ENCODE measurements around the gene KRT8.

GRCh38 chr12:52872644-52873389 is 32.1 kb downstream of the KRT8 start:
- TF ChIP-seq, protein P1, sequence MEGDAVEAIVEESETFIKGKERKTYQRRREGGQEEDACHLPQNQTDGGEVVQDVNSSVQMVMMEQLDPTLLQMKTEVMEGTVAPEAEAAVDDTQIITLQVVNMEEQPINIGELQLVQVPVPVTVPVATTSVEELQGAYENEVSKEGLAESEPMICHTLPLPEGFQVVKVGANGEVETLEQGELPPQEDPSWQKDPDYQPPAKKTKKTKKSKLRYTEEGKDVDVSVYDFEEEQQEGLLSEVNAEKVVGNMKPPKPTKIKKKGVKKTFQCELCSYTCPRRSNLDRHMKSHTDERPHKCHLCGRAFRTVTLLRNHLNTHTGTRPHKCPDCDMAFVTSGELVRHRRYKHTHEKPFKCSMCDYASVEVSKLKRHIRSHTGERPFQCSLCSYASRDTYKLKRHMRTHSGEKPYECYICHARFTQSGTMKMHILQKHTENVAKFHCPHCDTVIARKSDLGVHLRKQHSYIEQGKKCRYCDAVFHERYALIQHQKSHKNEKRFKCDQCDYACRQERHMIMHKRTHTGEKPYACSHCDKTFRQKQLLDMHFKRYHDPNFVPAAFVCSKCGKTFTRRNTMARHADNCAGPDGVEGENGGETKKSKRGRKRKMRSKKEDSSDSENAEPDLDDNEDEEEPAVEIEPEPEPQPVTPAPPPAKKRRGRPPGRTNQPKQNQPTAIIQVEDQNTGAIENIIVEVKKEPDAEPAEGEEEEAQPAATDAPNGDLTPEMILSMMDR (IDR thresholded peaks at IDR 0.05), result no peak
- TF ChIP-seq POLR2A (IDR thresholded peaks at IDR 0.05) (no peak), POLR2AphosphoS5 (IDR thresholded peaks at IDR 0.05) (no peak)

Measured in sigmoid colon (tissue), 4 donors.